Measurements from ENCODE around the gene PTGDR.

DNA sequence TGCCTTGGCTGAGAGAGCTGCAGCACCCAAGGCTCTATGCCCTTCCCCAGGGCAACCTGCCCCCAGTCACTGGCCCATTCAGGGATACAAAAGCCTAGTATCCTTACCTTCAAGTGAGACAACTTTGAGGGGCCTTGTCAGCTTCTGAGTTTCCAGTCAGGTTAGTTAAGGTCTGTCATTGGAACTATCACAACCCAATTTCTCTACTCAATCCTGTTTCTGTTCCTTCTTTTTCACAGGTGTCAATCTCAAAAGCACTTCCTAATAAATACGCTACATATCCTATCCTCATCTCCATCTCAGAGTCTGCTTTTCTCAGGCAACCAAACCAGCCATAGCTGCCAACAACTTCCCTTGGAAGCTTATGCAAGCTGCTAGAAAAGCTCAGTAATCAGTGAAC is 4.9 kb upstream of the PTGDR start:
- TF ChIP-seq NRF1 (conservative IDR thresholded peaks at IDR 0.05 in 1 of 2, IDR thresholded peaks at IDR 0.05 in 1 of 2) (no peak), PHF8 (IDR thresholded peaks at IDR 0.05; ENCODE audit: borderline replicate concordance, low read length) (no peak)
- TF ChIP-seq, protein P1, sequence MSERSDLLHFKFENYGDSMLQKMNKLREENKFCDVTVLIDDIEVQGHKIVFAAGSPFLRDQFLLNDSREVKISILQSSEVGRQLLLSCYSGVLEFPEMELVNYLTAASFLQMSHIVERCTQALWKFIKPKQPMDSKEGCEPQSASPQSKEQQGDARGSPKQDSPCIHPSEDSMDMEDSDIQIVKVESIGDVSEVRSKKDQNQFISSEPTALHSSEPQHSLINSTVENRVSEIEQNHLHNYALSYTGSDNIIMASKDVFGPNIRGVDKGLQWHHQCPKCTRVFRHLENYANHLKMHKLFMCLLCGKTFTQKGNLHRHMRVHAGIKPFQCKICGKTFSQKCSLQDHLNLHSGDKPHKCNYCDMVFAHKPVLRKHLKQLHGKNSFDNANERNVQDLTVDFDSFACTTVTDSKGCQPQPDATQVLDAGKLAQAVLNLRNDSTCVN (CRISPR knock-in tag; IDR thresholded peaks at IDR 0.05) = no peak
- TF ChIP-seq, protein P2, sequence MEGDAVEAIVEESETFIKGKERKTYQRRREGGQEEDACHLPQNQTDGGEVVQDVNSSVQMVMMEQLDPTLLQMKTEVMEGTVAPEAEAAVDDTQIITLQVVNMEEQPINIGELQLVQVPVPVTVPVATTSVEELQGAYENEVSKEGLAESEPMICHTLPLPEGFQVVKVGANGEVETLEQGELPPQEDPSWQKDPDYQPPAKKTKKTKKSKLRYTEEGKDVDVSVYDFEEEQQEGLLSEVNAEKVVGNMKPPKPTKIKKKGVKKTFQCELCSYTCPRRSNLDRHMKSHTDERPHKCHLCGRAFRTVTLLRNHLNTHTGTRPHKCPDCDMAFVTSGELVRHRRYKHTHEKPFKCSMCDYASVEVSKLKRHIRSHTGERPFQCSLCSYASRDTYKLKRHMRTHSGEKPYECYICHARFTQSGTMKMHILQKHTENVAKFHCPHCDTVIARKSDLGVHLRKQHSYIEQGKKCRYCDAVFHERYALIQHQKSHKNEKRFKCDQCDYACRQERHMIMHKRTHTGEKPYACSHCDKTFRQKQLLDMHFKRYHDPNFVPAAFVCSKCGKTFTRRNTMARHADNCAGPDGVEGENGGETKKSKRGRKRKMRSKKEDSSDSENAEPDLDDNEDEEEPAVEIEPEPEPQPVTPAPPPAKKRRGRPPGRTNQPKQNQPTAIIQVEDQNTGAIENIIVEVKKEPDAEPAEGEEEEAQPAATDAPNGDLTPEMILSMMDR (IDR thresholded peaks at IDR 0.05 in 2 of 3, conservative IDR thresholded peaks at IDR 0.05 in 1 of 3; ENCODE audit: insufficient read depth in 2 of 3, low read depth in 1 of 3, low read length in 3 of 3) = no peak
